HuH-7 (cell line): ENCODE results near the gene HDAC4.

Experiments used
- DNase-seq: peaks from one replicate; pipeline ENCODE4 v3.0.0; 2011; ENCODE audit warnings: low spot score

HDAC4 gene

GRCh38 chr2:239327536-239328350 lies 73.1 kb downstream of the HDAC4 start:
- no peak for DNase-seq

DNA sequence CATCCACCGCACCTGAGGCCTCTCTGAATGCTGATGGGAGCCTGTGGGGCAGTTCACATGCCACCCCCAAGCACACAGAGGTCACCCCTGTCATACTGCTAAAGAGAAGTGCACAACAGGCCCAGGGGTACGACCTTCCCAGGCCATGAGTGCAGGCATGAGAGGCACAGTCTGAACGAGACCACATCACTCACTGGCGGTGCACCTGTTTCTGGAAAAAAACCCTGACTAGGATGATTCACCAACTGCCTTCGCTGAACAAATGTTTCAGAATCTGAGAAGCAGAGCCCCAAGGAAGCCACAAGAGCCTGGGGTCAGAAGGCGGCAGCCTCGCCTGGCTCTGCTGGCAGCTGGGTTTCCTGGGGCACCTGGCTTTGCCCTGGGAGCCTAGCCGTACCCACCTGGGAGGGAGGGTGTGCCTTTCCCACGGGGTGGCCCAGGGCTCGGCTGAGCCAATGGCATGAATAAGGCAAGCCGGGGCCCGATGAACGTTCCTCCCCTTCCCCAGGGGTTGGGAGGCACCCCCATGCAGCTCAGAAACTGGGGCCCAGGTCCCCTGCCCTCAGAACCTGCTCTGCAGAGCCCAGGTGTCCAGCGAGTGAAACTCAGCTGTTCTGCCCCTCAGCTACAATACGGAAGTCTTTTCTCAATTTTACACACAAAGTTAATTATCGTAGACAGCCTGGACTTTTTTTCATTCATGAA lies 73.8 kb downstream of the HDAC4 start:
- DNase-seq: no peak

DNA sequence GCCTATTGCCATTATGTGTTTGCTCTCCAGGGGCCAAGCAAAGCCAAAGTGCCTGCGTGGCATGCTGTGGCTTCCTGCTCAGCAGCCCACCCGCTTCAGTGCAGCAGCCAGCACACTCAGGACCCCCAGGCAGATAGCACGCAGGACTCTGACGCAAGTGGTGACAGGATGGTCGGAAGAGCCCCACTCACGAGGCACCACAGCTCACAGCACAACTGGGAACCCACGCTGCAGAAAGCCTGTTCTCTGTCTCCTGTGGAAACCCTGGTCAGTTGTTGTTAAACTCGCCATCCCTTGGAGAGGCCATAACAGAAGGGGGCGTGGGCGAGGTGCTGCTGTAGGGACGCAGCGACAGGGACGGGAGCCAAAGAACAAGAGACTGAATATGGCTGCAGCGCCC lies 76.4 kb downstream of the HDAC4 start:
- no peak for DNase-seq

GRCh38 chr2:239323447-239323846 lies 77.4 kb downstream of the HDAC4 start:
- DNase-seq: no peak

DNA sequence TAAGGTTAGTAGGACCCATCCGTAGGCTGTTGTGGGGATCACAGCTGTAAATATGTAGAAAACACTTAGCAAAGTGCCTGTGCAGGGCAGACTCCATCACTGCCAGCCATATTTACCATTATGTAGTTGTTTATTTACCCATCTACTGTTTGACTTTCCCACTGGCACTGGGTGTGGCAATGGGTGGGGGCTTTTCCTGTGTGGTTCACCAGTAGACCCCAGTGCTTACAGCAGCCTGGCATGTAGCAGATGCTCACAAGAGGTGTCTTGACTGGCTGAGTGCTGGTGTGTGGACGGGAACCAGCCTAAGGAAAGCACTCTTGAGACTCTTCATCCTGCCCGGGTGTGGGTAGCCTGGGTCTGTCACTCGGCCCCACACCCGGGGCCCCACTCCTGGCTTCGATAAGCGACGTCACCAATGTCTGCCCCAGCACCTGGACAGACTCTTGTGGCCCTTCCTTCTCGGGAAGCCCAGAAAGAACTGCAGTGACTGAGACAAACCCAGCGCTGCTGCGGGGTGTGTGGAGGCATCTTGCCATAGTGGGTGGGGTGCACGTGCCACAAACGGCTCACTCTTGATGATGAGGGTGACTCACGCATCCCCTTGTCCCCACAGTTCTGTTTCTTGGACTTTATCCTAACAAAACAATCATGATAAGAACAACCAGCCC lies 78.3 kb downstream of the HDAC4 start:
- DNase-seq: no peak

DNA sequence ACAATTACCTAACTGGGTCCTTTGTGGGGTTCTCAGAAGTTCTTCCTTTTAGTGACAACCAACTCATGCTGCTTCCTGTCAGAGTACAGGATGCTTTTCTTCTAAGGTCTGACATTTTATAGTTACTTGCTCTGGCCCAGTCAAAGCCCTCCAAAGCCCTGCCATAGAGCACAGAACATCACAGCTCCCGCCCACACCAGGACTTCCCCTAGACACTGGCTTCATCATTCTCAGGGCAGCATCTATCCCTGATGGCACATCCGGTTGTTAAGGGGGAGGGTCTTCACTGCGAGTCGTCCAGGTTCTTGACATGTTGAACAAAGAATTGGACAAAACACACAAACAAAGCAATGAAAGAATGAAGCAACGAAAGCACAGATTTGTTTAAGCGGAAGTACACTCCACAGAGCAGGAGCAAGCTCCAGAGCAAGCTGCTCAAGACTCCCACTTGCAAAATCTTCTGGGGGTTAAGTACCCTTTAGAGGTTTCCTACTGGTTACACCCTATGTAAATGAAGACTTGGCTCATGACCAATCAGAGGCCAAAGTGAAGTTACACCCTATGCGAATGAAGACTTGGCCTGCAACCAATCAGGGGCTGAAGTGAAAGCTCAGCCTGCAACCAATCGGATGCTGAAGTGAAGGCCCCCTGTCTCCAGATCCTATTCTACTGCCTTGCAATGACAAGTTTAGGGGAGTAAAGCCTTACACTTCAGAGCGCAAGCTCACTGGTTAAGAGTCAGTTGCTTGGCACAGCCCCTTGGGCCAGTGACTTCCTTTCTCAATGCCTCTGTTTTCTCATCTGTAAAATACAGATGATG lies 79.0 kb downstream of the HDAC4 start:
- DNase-seq: no peak

DNA sequence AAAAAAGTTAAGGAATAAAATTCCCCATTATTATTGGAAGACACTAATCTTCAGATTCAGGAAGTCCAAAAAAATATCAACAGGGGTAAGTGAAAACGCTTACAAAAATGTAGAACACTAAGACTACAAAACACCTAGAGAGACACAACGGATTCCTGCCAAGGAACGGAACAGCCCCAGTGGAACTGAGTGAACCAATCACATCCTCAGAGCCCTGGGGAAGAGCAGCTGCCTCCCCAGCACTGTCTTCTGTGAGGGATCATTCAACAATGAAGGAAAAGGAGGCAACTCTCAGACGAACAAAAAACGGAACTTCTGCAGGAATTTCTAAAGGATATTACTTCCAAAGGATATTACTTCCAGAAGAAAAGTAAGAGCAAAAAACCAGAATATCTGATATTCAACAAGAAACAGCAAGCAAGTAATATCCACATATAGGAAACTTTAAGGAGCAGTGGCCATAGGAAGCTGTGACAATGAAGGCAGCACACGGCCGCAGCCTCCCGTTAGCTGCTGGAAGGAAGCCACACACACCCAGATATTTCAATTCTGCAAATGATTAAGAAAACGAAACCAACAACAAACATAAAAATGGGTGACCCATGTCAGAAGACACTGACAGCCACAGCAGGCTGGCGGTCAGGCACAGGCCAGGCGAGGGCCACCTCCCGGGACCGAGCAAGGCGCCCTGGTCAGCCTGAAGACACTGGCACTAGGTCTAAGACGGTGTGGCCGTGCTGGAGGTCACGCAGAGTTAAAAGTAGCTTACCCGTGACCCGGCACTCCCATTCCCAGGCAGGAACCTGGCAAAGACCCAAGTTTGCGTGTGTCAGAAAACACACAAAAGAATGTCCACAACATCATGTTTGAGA lies 81.8 kb downstream of the HDAC4 start:
- DNase-seq: no peak

DNA sequence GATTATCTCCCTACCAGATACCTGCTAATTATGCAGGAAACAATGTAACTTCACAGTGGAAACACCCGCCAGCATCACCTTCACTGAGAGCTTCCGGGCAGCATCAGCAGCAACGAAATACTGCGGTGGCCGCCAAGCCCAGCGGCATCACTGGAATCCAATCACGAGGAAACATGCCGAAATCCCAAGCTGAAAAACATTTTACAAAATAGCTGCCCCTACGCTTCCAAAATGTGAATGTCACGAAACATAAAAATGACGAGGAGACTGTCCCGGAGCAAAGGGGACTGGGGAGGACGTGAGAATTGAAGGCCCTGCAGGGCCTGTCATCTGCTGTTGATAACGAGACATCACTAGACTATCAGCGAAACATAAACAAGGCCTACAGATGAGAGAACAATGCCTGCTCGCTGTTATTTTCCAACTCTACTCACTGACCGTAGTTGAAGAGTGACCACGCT lies 82.6 kb downstream of the HDAC4 start:
- DNase-seq: no peak

- no peak for DNase-seq
Observed at GRCh38 chr2:239316562-239317465, 84.0 kb downstream of the HDAC4 start.

DNA sequence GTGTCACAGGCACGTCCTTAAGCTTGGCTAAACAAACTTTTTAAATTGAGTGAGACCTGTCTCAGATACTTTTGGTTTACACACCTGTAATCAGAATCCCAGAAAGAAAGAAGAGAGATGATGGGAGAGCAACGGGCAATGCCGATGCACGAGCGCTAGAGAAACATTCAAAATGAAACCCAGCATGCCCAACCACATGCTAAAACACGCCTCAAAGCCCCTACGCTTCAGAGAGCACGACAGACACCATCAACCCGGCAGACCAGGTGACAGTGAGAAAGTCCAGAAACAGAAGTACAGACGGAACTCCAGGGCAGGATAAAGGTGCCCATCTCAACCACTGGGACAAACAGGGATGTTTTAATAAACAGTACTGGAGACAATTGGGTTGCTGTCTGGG lies 85.5 kb downstream of the HDAC4 start:
- no peak for DNase-seq

DNA sequence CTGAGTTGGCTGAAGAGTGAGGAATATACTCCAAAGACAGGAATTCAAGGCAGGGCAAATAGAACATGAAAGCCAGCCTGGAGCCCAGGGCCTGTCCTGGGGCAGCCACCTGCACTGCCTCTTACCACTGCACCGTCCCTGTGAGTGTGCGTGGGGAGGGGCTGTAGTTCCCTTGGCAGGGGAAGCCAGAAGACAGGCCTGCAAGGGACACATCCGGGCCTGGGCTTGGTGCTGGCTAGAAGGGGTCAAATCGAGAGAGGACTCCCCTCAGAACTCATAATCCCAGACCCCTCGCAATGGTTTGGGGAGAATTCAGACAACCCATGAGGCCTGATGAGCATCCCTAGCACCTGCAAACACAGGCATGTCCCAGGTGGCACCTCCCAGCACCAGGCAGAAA lies 87.0 kb downstream of the HDAC4 start:
- DNase-seq: no peak

- DNase-seq: no peak
Observed at GRCh38 chr2:239312741-239313667, 87.8 kb downstream of the HDAC4 start.

- DNase-seq: no peak
Observed at GRCh38 chr2:239312081-239312511, 88.7 kb downstream of the HDAC4 start.

DNA sequence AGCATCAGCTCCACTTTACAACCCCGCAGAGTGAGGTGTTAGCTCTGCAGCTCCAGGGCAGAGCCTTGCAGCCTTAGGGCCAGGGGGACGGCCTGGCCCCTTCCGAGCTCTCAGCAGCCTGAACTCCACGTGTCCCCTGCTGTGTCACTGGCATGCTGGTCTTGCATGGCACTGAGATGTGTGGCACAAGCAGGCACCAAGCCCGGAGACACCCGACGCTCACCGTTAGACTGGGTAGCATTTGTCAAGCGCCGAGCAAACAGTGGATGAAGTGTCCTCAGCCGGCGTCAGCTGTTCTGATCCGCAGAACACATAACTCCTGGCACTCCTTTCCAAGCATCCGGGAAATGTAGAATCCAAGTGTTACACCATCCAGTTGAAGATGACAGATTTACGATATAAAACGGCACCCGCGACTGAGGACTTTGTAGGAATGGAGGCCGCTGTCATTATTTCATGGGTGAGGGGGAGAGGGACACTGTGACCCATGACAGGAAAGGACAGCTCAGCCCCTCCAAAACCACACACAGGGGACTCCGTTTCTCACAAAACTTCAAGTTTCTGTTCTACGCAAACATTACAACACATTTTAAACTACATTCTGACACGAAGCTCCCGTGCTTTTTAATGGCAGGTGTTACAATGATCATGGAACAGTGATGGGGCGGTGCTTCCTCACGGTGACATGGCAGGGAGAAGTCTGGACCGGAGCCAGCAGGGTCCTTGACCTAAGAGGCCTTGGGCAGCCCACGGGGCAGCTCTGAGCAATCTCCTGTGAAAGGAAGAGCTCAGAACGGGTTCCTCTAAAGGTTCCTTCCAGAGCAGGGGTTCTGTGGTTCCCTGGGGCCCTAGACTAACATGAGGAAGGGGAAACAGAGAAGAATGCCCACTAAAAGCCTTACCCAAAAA lies 89.4 kb downstream of the HDAC4 start:
- DNase-seq: peak; percentile 39

GRCh38 chr2:239310401-239311061 lies 90.3 kb downstream of the HDAC4 start:
- DNase-seq: no peak

DNA sequence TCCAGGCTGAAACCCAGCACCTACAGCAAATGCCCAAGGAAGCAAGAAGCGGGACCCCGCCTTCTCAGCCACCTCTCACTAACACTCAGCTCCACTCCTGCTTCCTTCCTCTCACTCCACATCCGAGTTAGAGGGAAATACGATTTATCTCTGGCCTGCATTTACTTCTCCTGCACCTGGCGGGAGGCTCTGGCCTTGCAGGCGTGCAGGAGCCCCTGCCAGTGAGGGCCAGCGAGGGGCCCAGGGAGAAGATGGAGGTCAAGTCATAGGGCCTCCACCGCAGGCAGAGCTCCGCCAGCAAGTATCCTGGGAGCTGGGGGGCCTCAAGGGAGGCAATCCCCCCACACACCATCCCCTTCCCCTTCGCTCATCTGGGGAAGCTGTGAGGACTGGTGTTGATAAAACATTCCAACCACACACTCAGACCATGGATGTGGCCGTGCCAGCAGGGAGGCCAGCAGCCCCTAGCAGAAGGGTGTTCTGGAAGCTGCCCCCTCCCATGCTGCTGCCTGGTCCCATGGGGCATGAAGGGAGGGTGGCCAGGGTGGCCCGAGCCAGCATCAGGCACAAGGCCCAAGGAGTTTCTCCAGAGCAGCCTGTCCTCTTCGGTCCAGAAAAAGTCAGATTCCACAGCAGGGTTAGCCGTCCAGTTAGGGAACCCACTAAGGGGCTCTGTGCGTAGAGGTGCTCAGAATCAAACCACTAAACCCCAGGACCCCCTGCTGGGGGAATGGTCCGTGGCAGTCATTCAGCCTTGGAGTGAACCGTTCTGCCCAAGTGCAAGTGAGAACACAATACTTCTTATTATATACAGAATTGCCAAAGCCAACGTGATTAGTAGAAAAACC lies 91.2 kb downstream of the HDAC4 start:
- no peak for DNase-seq
